Measurements from ENCODE around the gene ADGRV1.

The ADGRV1 gene

GRCh38 chr5:90876366-90876765, 317.8 kb downstream of the ADGRV1 start:
- no peak for DNase-seq

GRCh38 chr5:90877049-90877448, 318.5 kb downstream of the ADGRV1 start:
- DNase-seq, result no peak

GRCh38 chr5:90878081-90878480, 319.5 kb downstream of the ADGRV1 start:
- no peak for DNase-seq

GRCh38 chr5:90878549-90879196, 320.1 kb downstream of the ADGRV1 start:
- DNase-seq, result no peak

GRCh38 chr5:90881626-90882150, 323.1 kb downstream of the ADGRV1 start:
- no peak for DNase-seq

GRCh38 chr5:90882448-90882847, 323.9 kb downstream of the ADGRV1 start:
- no peak for DNase-seq

- no peak for DNase-seq
Observed at GRCh38 chr5:90885180-90885868, 326.7 kb downstream of the ADGRV1 start.

GRCh38 chr5:90886381-90886780, 327.8 kb downstream of the ADGRV1 start:
- no peak for DNase-seq

GRCh38 chr5:90888511-90889324, 330.1 kb downstream of the ADGRV1 start:
- no peak for DNase-seq

GRCh38 chr5:90889325-90889600, 330.7 kb downstream of the ADGRV1 start:
- no peak for DNase-seq

GRCh38 chr5:90890180-90890579, 331.6 kb downstream of the ADGRV1 start:
- DNase-seq, result no peak

- DNase-seq, result no peak
Observed at GRCh38 chr5:90894866-90895420, 336.3 kb downstream of the ADGRV1 start.

GRCh38 chr5:90897618-90898017, 339.0 kb downstream of the ADGRV1 start:
- DNase-seq, result no peak

- no peak for DNase-seq
Observed at GRCh38 chr5:90898326-90899013, 339.9 kb downstream of the ADGRV1 start.

GRCh38 chr5:90899014-90899604, 340.5 kb downstream of the ADGRV1 start:
- no peak for DNase-seq

GRCh38 chr5:90901261-90901660, 342.7 kb downstream of the ADGRV1 start:
- no peak for DNase-seq

- no peak for DNase-seq
Observed at GRCh38 chr5:90902170-90902569, 343.6 kb downstream of the ADGRV1 start.

GRCh38 chr5:90902651-90903386, 344.2 kb downstream of the ADGRV1 start:
- no peak for DNase-seq

GRCh38 chr5:90909101-90909503, 350.5 kb downstream of the ADGRV1 start:
- DNase-seq, result no peak

GRCh38 chr5:90909940-90910339, 351.3 kb downstream of the ADGRV1 start:
- no peak for DNase-seq

- no peak for DNase-seq
Observed at GRCh38 chr5:90911169-90911568, 352.6 kb downstream of the ADGRV1 start.

- no peak for DNase-seq
Observed at GRCh38 chr5:90912476-90912875, 353.9 kb downstream of the ADGRV1 start.

Data from CD4-positive, alpha-beta T cell treated with Interleukin-17A for 4 hours (primary cell).